SK-N-SH (cell line): Measurements from ENCODE around the gene POP4.

Source experiments
- ELF1 ChIP-seq: IDR thresholded peaks from 2 replicates; pipeline ENCODE4 v1.4.0; 2012
- JUND ChIP-seq: IDR thresholded peaks from 2 replicates; pipeline ENCODE4 v1.4.0; 2012
- MXI1 ChIP-seq: IDR thresholded peaks from 2 replicates; pipeline ENCODE4 v1.6.1; 2012; ENCODE audit warnings: mild to moderate bottlenecking, low read depth, low read length, improper control_type of control experiment
- NFIC ChIP-seq: IDR thresholded peaks from 2 replicates; pipeline ENCODE4 v1.4.0; 2012; ENCODE audit warnings: borderline replicate concordance
- NRF1 ChIP-seq: IDR thresholded peaks from 2 replicates; pipeline ENCODE4 v1.6.1; 2012; ENCODE audit warnings: low read depth, mild to moderate bottlenecking, low read length
- POLR2AphosphoS5 ChIP-seq: IDR thresholded peaks from 2 replicates; pipeline ENCODE4 v1.6.1; 2012; ENCODE audit warnings: low read depth, low read length
- RAD21 ChIP-seq: IDR thresholded peaks from 2 replicates; pipeline ENCODE4 v1.6.1; 2012; ENCODE audit warnings: mild to moderate bottlenecking, low read length
- RFX5 ChIP-seq: IDR thresholded peaks from 2 replicates; pipeline ENCODE4 v1.6.1; 2012; ENCODE audit warnings: mild to moderate bottlenecking, improper control_type of control experiment, low read length
- SIN3A ChIP-seq: IDR thresholded peaks from 2 replicates; pipeline ENCODE4 v1.6.1; 2012; ENCODE audit warnings: low read depth, mild to moderate bottlenecking, low read length, moderate library complexity, borderline replicate concordance
- SMC3 ChIP-seq: IDR thresholded peaks from 2 replicates; pipeline ENCODE4 v1.6.1; 2012; ENCODE audit warnings: low read depth, low read length, improper control_type of control experiment
- TCF12 ChIP-seq: IDR thresholded peaks from 2 replicates; pipeline ENCODE4 v1.4.0; 2012
- YY1 ChIP-seq: IDR thresholded peaks from 2 replicates; pipeline ENCODE4 v1.4.0; 2012; ENCODE audit warnings: low read depth, mild to moderate bottlenecking
- TF ChIP-seq, protein P1 (sequence below): fragments of 200-600 bp; sonication (generic); IDR thresholded peaks from 2 replicates; pipeline ENCODE4 v1.6.1; 2017; ENCODE audit warnings: antibody characterized with exemption, mild to moderate bottlenecking, moderate library complexity

DNA sequence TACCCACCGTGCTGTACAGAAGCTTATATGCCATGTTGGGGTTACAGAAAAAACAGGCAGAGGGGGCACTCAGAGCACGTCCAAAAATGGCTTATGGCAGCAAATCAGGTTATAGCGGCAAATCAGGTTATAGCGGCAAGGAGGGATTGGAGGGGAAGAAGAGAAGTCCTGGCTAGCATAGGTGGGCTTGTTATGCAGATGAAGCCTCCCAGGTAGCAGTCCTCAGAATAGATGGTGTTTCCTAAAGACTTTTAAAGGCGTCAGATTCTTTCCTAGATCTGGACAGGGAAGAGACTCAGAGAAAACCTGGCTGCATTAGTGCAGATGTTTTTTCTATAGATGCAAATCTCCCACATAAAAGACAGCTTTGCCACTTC, 39.4 kb downstream of the POP4 start:
- TF ChIP-seq, protein P1, sequence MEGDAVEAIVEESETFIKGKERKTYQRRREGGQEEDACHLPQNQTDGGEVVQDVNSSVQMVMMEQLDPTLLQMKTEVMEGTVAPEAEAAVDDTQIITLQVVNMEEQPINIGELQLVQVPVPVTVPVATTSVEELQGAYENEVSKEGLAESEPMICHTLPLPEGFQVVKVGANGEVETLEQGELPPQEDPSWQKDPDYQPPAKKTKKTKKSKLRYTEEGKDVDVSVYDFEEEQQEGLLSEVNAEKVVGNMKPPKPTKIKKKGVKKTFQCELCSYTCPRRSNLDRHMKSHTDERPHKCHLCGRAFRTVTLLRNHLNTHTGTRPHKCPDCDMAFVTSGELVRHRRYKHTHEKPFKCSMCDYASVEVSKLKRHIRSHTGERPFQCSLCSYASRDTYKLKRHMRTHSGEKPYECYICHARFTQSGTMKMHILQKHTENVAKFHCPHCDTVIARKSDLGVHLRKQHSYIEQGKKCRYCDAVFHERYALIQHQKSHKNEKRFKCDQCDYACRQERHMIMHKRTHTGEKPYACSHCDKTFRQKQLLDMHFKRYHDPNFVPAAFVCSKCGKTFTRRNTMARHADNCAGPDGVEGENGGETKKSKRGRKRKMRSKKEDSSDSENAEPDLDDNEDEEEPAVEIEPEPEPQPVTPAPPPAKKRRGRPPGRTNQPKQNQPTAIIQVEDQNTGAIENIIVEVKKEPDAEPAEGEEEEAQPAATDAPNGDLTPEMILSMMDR: no peak
- no peak for TF ChIP-seq RFX5
- no peak for TF ChIP-seq JUND
- no peak for TF ChIP-seq POLR2AphosphoS5
- TF ChIP-seq NFIC: no peak
- no peak for TF ChIP-seq TCF12
- no peak for TF ChIP-seq RAD21
- no peak for TF ChIP-seq SIN3A
- TF ChIP-seq YY1: no peak
- TF ChIP-seq SMC3: no peak
- no peak for TF ChIP-seq ELF1
- no peak for TF ChIP-seq NRF1
- TF ChIP-seq MXI1: no peak
